ENCODE measurements around the gene TMPRSS13.

Gene TMPRSS13

DNA sequence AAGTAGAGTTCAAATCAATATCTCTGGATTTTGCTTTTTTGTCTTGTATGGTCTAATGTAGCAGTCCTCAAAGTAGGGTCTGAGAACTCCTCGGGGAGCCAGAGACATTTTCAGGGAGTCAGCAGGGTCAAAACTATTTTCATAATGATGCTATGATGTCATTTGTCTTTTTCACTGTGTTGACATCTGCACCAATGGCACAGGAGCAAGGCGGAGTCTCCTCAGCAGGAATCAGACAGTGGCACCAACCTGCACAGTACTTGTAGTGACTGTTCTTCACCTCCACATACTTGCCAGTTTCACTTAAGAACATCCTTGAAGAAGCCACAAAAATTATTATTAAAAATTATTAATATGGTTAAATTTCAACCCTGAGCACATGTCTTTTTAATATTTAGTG lies 37.8 kb downstream of the TMPRSS13 start:
- H3K4me3 ChIP-seq (ENCODE audit: low read length), result no peak overlapping the region
- TF ChIP-seq, protein P1, sequence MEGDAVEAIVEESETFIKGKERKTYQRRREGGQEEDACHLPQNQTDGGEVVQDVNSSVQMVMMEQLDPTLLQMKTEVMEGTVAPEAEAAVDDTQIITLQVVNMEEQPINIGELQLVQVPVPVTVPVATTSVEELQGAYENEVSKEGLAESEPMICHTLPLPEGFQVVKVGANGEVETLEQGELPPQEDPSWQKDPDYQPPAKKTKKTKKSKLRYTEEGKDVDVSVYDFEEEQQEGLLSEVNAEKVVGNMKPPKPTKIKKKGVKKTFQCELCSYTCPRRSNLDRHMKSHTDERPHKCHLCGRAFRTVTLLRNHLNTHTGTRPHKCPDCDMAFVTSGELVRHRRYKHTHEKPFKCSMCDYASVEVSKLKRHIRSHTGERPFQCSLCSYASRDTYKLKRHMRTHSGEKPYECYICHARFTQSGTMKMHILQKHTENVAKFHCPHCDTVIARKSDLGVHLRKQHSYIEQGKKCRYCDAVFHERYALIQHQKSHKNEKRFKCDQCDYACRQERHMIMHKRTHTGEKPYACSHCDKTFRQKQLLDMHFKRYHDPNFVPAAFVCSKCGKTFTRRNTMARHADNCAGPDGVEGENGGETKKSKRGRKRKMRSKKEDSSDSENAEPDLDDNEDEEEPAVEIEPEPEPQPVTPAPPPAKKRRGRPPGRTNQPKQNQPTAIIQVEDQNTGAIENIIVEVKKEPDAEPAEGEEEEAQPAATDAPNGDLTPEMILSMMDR (IDR thresholded peaks at IDR 0.05; ENCODE audit: insufficient read depth, low read depth, low read length, missing control alignments), result no peak
- DNase-seq (ENCODE audit: low read depth), result no peak

DNA sequence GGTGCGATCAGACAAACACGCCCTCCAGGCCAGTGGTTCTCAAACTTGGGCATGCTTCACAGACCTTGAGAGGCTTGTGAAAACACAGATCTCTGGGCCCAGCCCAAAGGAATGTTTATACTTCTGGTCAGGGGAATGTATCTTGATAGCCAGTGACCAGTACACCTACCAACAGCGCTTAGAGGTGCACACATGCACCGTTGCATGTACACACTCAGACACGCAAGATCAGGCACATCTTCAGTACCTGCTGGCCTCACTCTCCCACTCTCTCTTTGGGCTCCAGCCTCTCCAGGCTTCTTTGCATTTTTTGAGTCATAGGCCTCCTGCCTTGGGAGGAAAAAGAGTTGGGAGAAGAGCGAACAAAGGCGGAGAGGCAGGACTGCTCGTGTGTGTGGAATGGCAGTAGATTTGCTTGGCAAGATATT lies 41.0 kb downstream of the TMPRSS13 start:
- DNase-seq (ENCODE audit: low read depth), result no peak
- TF ChIP-seq, protein P1 (IDR thresholded peaks at IDR 0.05; ENCODE audit: insufficient read depth, low read depth, low read length, missing control alignments), result no peak
- no peak overlapping the region for H3K4me3 ChIP-seq (ENCODE audit: low read length)

DNA sequence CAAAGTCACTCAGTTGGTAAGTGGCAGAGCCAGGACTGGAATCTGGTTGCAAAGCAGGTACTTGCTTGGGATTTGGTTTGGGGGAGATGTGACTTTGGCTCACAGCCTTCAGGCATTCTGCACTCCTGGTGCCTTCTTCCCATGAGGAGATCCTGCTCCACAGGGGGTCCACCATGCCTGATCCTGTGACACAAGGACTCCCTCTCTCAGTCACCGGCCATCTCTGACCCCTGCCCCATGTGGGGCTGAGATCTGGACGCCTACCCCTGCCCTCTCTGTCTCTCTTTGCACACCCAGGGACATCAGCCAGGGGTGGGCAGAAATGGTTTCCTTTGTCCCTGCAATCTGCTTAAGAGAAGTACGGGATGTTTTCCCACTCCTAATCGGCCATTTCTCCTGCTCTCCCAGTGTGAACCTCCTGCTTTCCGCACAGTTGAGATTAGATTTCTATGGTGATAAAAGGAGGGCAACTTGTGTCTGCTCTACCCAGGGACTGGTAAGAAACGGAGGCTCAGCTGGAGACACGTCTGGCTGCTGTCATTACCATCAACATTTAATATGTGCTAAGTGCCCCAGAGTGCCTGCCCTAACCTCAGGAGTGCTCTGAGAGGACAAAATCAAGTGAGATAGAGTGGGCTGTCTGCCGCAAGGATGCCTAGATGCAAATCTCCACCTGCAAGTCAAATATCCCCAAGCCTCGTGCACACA lies 41.6 kb downstream of the TMPRSS13 start:
- DNase-seq (ENCODE audit: low read depth), result no peak
- TF ChIP-seq, protein P1 (IDR thresholded peaks at IDR 0.05; ENCODE audit: insufficient read depth, low read depth, low read length, missing control alignments), result no peak
- no peak overlapping the region for H3K4me3 ChIP-seq (ENCODE audit: low read length)

DNA sequence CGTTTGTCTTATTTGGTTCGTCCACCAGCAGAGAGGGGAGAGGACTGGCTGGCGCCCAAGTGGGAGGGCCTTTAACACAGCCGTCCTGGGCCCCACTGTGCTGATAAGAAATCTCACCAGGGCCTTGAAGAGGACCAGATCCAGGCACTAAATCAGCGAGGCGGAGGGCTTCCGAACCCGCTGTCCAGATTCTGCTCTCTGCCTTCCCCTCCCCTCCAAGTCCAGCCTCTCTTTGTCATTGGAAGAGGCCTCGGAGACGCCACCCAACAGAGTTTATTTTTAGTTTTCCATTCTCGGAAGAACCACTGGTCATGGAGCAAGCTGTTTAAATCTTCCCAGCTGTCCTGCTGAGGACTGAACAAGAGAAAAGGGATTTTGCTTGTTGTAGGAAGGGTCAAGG lies 43.4 kb downstream of the TMPRSS13 start:
- TF ChIP-seq, protein P1 (IDR thresholded peaks at IDR 0.05; ENCODE audit: insufficient read depth, low read depth, low read length, missing control alignments), result no peak
- H3K4me3 ChIP-seq (ENCODE audit: low read length), result no peak overlapping the region
- no peak for DNase-seq (ENCODE audit: low read depth)

DNA sequence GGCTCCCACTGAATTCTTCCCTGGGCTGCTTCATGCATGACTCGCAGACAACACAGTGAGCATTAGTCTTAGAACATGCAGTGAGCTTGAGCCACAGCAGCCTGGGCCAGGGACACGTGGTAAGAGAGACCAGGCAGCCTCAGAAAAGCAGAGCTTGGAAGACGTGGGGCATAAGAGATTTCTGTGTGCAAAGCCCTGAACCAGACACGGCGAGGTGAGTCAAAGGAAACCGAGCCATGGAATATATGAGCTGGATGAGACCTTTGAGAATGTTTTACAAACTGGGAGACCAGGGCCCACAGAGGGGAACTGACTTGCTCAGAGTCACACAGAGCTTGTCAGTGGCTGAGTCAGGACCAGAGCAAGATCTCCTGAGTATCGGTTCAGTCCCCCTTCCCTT lies 44.2 kb downstream of the TMPRSS13 start:
- TF ChIP-seq, protein P1 (IDR thresholded peaks at IDR 0.05; ENCODE audit: insufficient read depth, low read depth, low read length, missing control alignments), result no peak
- DNase-seq (ENCODE audit: low read depth), result peak; percentile 16
- H3K4me3 ChIP-seq (ENCODE audit: low read length), result no peak overlapping the region

DNA sequence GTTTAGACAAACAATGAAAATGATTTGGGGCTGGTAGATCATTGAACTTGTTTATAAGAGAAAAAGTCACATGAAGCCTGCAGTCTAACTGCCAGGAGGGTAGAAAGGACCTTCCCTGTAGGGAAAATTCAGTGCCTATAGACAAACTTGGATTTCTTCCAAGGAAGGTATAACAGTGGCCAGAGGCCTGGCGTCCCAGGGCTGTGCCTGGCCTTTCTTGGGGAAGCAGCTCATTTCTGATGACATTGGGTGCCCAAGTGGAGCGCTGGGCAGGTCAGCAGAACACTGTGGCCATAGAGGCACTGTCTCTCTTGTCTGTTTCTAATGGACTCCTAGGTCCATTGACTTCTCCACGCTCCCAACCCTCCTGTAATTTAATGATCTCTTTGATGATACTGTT lies 46.1 kb downstream of the TMPRSS13 start:
- TF ChIP-seq, protein P1 (IDR thresholded peaks at IDR 0.05; ENCODE audit: insufficient read depth, low read depth, low read length, missing control alignments), result no peak
- no peak overlapping the region for H3K4me3 ChIP-seq (ENCODE audit: low read length)
- DNase-seq (ENCODE audit: low read depth), result no peak

DNA sequence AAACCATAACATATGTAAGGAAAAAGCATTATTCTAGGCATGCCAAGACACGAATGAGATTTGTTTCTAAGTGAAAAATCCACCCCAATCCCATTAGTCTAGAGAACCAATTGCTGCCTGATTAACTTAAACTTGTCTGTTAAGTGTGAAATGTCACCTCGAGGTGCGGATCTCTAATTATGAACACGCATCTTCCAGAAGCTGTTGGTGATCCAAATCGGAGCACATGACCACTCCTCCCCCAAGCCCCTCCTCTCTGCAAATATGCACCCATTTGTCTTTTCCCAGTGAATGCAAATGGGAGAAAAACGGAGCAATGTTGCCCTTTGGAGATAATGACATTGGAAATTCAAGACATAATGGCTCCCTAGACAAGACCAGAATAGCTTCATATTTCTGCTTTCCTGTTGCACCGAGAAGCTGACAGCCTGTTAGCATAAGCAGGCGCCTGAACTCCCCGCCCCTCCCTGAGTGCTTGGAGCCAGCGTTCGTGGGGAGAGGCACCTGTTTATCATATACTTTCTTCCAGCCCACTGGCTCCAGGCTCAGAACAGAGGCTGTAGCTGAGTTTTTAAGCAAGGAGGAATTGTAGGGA lies 46.8 kb downstream of the TMPRSS13 start:
- no peak overlapping the region for H3K4me3 ChIP-seq (ENCODE audit: low read length)
- TF ChIP-seq, protein P1 (IDR thresholded peaks at IDR 0.05; ENCODE audit: insufficient read depth, low read depth, low read length, missing control alignments), result no peak
- no peak for DNase-seq (ENCODE audit: low read depth)

Data from epithelial cell of esophagus (primary cell).